Measurements from ENCODE around the gene CBARP.
A peak's percentile ranks its signal among the peaks of the same experiment; 100 is the strongest.

Gene CBARP

DNA sequence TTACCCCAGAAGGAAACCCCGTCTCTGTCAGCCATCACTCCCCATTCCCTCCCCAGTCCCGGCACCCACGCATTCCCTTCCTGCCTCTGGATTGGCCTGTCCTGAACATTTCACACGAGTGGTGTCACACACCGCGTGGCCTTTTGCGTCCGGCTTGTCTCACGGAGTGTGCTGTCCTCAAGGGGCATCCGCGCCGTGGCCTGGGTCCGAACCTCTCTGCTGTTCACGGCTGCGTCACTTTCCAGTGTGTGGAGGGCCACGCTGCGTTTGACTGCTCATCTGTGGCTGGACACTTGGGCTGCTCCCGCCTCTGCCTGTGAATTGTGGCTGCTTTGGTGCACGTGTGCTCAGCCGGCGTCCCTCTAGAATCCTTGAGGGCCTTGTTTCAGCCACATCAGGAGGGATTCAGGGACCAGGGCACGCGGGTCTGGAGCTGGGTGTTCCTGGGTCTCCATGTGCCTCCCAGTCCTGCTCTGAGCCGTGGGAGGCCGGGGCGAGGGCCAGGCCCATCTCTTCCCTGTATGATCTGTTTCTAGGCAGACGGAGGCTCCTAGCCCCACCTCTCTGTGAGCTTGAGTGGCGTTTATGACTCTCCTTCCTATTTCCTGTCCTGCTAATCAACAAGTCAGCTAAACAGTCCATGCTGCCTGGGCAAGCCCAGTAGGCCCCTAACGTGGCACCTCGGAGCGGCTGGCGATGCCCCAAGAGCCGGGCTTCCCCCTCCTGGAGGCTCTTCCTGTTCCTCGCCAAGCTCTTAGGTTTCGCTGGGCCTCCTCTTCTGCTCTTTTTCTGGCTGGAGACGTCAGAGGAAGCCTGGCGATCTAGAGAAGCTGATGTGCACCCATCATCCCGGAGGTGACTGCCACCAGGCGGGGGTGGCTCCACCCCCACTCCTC lies 24.2 kb downstream of the CBARP start (continued):
- TF ChIP-seq PRDM4 (tag by site-specific recombination; IDR thresholded peaks at IDR 0.05) (peak; percentile 84), AEBP2 (tag by site-specific recombination; IDR thresholded peaks at IDR 0.05; ENCODE audit: borderline replicate concordance) (no peak), ZNF530 (tag by site-specific recombination; IDR thresholded peaks at IDR 0.05; ENCODE audit: low read depth) (no peak), KLF10 (tag by site-specific recombination; IDR thresholded peaks at IDR 0.05) (no peak), ZNF791 (tag by site-specific recombination; IDR thresholded peaks at IDR 0.05) (no peak), MYNN (tag by site-specific recombination; IDR thresholded peaks at IDR 0.05; ENCODE audit: borderline replicate concordance) (no peak), REPIN1 (tag by site-specific recombination; IDR thresholded peaks at IDR 0.05; ENCODE audit: low read depth) (no peak), ZNF654 (tag by site-specific recombination; IDR thresholded peaks at IDR 0.05; ENCODE audit: low read depth) (no peak), ZNF157 (tag by site-specific recombination; IDR thresholded peaks at IDR 0.05) (no peak), ZNF18 (tag by site-specific recombination; IDR thresholded peaks at IDR 0.05) (no peak), ZNF350 (tag by site-specific recombination; IDR thresholded peaks at IDR 0.05) (no peak), ZBTB11 (tag by site-specific recombination; conservative IDR thresholded peaks at IDR 0.05; ENCODE audit: low read depth) (peak; percentile 51), GFI1B (tag by site-specific recombination; IDR thresholded peaks at IDR 0.05) (no peak), ZNF416 (tag by site-specific recombination; IDR thresholded peaks at IDR 0.05) (no peak), ZNF776 (tag by site-specific recombination; IDR thresholded peaks at IDR 0.05; ENCODE audit: borderline replicate concordance) (no peak), ZNF777 (tag by site-specific recombination; IDR thresholded peaks at IDR 0.05; ENCODE audit: borderline replicate concordance) (no peak), ZNF311 (tag by site-specific recombination; IDR thresholded peaks at IDR 0.05; ENCODE audit: borderline replicate concordance) (no peak), ZSCAN23 (tag by site-specific recombination; IDR thresholded peaks at IDR 0.05) (no peak), RBAK (tag by site-specific recombination; IDR thresholded peaks at IDR 0.05) (no peak), TRIM28 (IDR thresholded peaks at IDR 0.05; ENCODE audit: borderline replicate concordance, low read length) (no peak)
- TF ChIP-seq, protein P1, sequence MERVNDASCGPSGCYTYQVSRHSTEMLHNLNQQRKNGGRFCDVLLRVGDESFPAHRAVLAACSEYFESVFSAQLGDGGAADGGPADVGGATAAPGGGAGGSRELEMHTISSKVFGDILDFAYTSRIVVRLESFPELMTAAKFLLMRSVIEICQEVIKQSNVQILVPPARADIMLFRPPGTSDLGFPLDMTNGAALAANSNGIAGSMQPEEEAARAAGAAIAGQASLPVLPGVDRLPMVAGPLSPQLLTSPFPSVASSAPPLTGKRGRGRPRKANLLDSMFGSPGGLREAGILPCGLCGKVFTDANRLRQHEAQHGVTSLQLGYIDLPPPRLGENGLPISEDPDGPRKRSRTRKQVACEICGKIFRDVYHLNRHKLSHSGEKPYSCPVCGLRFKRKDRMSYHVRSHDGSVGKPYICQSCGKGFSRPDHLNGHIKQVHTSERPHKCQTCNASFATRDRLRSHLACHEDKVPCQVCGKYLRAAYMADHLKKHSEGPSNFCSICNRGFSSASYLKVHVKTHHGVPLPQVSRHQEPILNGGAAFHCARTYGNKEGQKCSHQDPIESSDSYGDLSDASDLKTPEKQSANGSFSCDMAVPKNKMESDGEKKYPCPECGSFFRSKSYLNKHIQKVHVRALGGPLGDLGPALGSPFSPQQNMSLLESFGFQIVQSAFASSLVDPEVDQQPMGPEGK (tag by site-specific recombination; IDR thresholded peaks at IDR 0.05) = no peak
- TF ChIP-seq, protein P2, sequence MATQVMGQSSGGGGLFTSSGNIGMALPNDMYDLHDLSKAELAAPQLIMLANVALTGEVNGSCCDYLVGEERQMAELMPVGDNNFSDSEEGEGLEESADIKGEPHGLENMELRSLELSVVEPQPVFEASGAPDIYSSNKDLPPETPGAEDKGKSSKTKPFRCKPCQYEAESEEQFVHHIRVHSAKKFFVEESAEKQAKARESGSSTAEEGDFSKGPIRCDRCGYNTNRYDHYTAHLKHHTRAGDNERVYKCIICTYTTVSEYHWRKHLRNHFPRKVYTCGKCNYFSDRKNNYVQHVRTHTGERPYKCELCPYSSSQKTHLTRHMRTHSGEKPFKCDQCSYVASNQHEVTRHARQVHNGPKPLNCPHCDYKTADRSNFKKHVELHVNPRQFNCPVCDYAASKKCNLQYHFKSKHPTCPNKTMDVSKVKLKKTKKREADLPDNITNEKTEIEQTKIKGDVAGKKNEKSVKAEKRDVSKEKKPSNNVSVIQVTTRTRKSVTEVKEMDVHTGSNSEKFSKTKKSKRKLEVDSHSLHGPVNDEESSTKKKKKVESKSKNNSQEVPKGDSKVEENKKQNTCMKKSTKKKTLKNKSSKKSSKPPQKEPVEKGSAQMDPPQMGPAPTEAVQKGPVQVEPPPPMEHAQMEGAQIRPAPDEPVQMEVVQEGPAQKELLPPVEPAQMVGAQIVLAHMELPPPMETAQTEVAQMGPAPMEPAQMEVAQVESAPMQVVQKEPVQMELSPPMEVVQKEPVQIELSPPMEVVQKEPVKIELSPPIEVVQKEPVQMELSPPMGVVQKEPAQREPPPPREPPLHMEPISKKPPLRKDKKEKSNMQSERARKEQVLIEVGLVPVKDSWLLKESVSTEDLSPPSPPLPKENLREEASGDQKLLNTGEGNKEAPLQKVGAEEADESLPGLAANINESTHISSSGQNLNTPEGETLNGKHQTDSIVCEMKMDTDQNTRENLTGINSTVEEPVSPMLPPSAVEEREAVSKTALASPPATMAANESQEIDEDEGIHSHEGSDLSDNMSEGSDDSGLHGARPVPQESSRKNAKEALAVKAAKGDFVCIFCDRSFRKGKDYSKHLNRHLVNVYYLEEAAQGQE (tag by site-specific recombination; IDR thresholded peaks at IDR 0.05) = no peak

Data from HEK293 (cell line).